Activated naive CD4-positive, alpha-beta T cell treated with anti-CD3 and anti-CD28 coated beads, Interleukin-2, amount 10 ng/mL, durations not matched to agents 7 days and 5 days (primary cell): ENCODE results near the gene EFR3B.
A peak's percentile ranks its signal among the peaks of the same experiment; 100 is the strongest.
"Not testable (repeated sequence)": the region's sequence is repeated elsewhere in the genome, so short reads cannot be mapped to it uniquely, and the experiment has no call there.

Experiments used
- CTCF ChIA-PET: fragments of 350-600 bp; sonication (Branson Sonifier 250); formaldehyde crosslinking; loops from one replicate; lab custom pipeline; 2021; ENCODE audit warnings: antibody characterized with exemption; lab: Charles Lee
- DNase-seq: peaks from one replicate; pipeline ENCODE4 v3.0.0-alpha.2; 2020
- H3K27ac Mint-ChIP-seq: one replicate; pipeline ENCODE4 v1.8.0; 2021; ENCODE audit warnings: mild to moderate bottlenecking, moderate library complexity, mixed read lengths
- H3K27me3 Mint-ChIP-seq: one replicate; pipeline ENCODE4 v1.8.0; 2021; ENCODE audit warnings: mild to moderate bottlenecking, mixed read lengths
- H3K36me3 Mint-ChIP-seq: one replicate; pipeline ENCODE4 v1.8.0; 2021; ENCODE audit warnings: mixed read lengths
- H3K4me1 Mint-ChIP-seq: one replicate; pipeline ENCODE4 v1.8.0; 2021; ENCODE audit warnings: mixed read lengths
- H3K4me3 Mint-ChIP-seq: one replicate; pipeline ENCODE4 v1.8.0; 2021; ENCODE audit warnings: mild to moderate bottlenecking, moderate library complexity, mixed read lengths
- H3K9me3 Mint-ChIP-seq: one replicate; pipeline ENCODE4 v1.8.0; 2021; ENCODE audit warnings: mixed read lengths

The EFR3B gene, protein sequence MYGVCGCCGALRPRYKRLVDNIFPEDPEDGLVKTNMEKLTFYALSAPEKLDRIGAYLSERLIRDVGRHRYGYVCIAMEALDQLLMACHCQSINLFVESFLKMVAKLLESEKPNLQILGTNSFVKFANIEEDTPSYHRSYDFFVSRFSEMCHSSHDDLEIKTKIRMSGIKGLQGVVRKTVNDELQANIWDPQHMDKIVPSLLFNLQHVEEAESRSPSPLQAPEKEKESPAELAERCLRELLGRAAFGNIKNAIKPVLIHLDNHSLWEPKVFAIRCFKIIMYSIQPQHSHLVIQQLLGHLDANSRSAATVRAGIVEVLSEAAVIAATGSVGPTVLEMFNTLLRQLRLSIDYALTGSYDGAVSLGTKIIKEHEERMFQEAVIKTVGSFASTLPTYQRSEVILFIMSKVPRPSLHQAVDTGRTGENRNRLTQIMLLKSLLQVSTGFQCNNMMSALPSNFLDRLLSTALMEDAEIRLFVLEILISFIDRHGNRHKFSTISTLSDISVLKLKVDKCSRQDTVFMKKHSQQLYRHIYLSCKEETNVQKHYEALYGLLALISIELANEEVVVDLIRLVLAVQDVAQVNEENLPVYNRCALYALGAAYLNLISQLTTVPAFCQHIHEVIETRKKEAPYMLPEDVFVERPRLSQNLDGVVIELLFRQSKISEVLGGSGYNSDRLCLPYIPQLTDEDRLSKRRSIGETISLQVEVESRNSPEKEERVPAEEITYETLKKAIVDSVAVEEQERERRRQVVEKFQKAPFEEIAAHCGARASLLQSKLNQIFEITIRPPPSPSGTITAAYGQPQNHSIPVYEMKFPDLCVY

DNA sequence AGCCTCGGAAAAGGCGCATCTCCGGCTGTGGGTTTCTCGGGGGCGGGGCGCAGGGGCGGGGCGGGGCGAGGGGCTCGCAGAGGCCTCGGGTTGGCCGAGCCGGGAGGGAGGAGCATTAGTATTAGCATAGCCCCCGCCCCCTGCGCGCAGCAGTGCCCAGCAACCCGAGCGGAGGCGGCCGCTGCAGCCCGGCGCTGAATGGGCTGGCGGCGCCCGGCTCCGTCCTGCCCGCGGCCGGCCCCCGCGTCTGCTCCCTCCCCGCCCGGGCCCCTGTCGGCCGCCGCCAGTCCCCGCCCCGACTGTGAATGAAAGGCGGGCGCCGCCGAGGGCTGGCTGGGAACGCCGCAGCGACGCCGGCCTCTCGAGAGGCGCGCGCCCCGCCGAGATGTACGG, at the start of gene EFR3B:
TSS of gene EFR3B (plus strand) at position 149 of the 393 bp plus-strand sequence. CDS start at position 386, 237 bp downstream.
- peak within 1 kb of the TSS; percentile 75 for H3K4me3 Mint-ChIP-seq
- H3K9me3 Mint-ChIP-seq = no peaks in the 10 kb centered on the region
- H3K4me1 Mint-ChIP-seq = peaks cover 31% of the 10 kb centered on the region
- CTCF ChIA-PET = no interaction called here
- no peaks in the 10 kb centered on the region for H3K36me3 Mint-ChIP-seq
- H3K27ac Mint-ChIP-seq = no peak within 1 kb of the TSS
- H3K27me3 Mint-ChIP-seq = peaks cover 72% of the 10 kb centered on the region
- peak; percentile 95 for DNase-seq

DNA sequence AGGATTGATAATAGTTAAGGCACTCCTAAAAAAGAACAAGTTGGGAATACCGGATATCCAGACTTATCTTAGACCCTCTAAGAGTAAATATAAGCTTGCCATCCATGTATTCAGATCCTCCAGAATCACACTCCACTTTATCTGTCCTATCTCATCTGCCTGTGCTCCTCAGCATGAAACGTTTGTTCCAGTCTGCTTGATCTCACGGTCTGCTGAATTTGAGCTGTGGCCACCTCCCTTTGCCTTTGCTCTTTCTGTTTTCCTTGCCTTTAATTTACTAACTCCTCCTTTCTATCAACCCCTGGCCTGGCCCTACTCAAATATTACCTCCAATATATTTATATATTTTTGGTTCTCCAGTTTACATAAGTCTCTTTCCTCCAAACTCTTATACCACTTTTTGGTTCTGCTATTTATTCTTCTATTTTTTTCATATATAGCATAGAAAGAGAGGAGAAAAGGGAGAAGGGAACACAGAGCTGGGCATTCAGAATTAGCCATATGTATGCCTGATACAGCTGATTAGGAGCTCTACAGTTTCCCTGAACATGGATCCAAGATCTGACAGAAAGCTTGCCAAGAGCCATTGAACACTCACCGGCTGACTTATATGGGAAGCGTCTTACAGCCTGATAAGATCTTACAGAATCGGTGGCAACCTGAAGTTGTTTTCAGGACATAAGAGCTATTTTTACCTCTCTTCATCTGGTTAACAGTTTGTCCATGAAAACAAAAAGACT, 48.3 kb upstream of the EFR3B start:
- H3K9me3 Mint-ChIP-seq = no peaks in the 10 kb centered on the region

DNA sequence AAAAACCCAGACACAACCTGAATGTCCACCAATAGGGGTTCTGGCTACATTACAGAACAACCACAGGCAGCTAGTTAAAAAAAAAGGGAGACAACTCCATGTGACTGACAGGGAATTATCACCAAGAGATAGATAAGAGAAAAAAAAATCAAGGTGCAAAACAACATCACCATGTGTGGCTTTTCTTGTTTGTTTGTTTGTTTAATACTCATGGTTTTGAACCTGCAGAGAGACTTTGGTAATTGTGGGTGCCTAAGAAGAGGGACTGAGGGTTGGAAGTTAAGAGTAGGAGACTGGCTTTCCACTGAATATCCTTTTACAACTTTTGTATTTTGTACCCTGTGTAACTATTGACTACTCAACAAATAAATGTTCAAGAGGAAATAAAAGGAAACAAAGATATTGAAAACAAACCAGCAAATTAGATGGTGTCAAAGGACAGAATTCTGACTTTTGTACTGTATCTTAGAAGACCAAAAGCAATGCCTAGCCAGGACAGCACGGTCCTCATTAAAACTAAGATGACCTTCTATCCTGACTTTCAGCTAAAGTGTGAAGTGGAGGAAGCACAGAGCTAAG, 47.6 kb upstream of the EFR3B start:
- DNase-seq = no peak
- Mint-ChIP-seq H3K9me3 (no peaks in the 10 kb centered on the region), H3K4me3 (no peak overlapping the region), H3K27ac (no peak overlapping the region), H3K27me3 (peaks cover 28% of the 10 kb centered on the region), H3K36me3 (no peaks in the 10 kb centered on the region), H3K4me1 (no peaks in the 10 kb centered on the region)
- CTCF ChIA-PET = no interaction called here

More for the DNA sequence above, 48.3 kb upstream of the EFR3B start:
- Mint-ChIP-seq H3K4me3 (no peak overlapping the region), H3K4me1 (no peaks in the 10 kb centered on the region), H3K27ac (no peak overlapping the region), H3K36me3 (no peaks in the 10 kb centered on the region), H3K27me3 (peaks cover 33% of the 10 kb centered on the region)
- DNase-seq = no peak
- CTCF ChIA-PET = no interaction called here

DNA sequence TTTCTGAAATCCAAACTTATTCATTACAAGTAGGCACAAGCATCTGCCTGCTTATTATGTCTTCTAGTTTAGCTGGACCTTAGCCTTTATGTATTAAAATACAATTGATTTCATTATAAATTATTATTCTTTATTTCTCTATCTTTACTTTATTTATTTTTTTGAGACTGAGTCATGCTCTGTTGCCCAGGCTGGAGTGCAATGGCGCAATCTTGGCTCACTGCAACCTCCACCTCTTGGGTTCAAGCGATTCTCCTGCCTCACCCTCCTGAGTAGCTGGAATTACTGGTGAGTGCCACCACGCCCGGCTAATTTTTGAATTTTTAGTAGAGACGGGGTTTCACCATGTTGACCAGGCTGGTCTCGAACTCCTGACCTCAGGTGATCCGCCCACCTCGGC, 42.8 kb upstream of the EFR3B start:
- H3K4me3 Mint-ChIP-seq, H3K27ac Mint-ChIP-seq, H3K4me1 Mint-ChIP-seq, H3K36me3 Mint-ChIP-seq, CTCF ChIA-PET, H3K9me3 Mint-ChIP-seq, DNase-seq: not testable (repeated sequence)
- H3K27me3 Mint-ChIP-seq = peaks cover 19% of the 10 kb centered on the region

DNA sequence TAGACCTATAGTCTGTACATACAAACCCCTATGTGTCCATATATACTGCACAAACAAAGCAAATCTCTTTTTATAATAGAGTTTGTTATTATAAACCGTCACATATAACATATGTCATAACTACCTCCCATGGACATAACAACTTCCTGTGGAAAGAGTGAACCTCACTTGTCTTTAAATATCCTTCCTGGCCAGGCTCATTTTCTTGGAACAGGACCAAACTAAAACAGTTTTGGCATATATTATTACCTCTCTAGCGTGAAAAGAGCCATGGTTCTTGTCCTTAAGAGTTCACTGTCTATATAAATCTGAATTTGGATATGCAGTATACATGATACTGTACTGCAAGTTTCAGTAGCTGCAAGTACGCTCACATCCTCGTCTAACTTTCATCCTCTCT, 41.8 kb upstream of the EFR3B start:
- Mint-ChIP-seq H3K9me3 (no peaks in the 10 kb centered on the region), H3K4me3 (no peak overlapping the region), H3K4me1 (no peaks in the 10 kb centered on the region), H3K36me3 (no peaks in the 10 kb centered on the region), H3K27ac (no peak overlapping the region), H3K27me3 (peaks cover 15% of the 10 kb centered on the region)
- no peak for DNase-seq
- CTCF ChIA-PET = no interaction called here

DNA sequence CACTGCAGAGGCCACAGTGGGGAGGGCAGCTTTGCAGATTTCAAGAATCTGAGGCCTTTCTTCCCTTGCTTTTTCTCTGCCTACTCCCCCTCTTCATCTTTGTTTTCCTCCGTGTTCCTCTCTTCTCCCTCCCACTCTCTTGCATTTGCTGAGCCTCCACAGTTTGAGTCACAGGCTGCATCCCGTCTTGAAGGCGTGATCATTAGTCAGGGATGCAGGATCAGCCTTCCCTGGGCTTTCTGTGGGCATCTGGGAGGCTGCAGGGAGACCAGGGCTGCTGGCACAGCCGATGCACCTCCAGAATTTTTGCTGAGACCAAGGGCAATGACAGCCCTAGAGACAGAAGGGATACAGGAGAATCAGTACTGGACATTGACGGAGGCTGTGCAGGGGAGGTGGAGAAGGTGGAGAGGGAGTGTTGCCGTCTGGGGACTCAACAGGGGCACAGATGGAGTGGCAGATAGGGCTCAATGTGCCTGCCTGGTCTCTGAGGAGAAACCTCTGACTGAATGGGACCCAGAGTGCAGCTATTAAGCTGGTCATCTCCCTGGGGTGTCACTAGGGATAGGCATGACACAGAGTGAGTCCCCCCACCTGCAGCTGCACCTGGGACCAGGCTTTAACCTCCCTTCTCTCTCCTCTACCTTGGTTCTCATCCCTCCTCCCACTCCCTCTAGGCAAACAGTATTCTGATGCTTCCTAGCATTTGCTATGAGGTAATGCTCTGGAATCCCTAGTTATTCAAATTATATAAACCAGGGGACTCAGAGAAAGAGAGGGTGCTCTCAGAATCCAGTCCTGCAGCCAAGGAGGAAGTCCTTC, 41.2 kb upstream of the EFR3B start:
- no peak for DNase-seq
- CTCF ChIA-PET = no interaction called here
- Mint-ChIP-seq H3K36me3 (no peaks in the 10 kb centered on the region), H3K4me1 (no peaks in the 10 kb centered on the region), H3K27me3 (peaks cover 15% of the 10 kb centered on the region), H3K4me3 (no peak overlapping the region), H3K9me3 (no peaks in the 10 kb centered on the region), H3K27ac (no peak overlapping the region)

DNA sequence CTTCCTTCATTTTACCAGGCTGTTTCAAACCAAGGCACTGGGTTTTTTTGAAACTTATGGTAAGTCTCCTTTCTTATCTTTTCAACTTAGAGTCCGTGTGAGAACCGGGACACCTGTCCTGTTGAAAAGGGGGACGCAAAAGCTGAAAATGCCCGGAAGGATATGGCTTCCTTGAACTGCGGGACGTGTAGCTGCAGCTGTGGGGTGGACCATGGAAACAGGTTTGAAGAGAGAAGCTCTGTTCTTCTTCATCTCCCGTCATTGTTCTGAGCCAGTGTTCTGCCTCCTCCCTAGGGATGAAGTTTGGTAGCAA, 40.6 kb upstream of the EFR3B start:
- Mint-ChIP-seq H3K9me3 (no peaks in the 10 kb centered on the region), H3K36me3 (no peaks in the 10 kb centered on the region), H3K27ac (no peak overlapping the region), H3K4me3 (no peak overlapping the region), H3K27me3 (peaks cover 15% of the 10 kb centered on the region), H3K4me1 (no peaks in the 10 kb centered on the region)
- DNase-seq = no peak
- CTCF ChIA-PET = no interaction called here

DNA sequence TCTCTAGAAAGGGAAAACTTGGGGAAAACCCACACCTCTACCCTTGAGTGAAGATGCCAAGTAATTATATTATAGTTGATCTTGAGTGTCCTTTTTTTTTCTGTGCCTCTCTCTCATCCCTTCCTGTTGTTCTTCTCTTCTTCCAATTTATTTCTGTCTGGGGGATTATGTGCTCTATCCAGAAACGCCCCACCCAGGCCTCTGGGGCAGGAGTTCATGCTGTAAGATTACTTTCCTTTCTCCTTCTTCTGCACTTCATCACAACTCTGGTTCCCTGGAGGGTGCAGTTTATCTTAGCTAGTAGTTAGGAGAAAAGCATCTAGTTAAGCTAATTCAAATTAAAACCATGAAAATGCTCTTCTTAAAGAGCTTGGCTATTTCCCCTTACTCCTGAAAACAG, 39.8 kb upstream of the EFR3B start:
- no peaks in the 10 kb centered on the region for H3K36me3 Mint-ChIP-seq
- no peaks in the 10 kb centered on the region for H3K4me1 Mint-ChIP-seq
- H3K9me3 Mint-ChIP-seq = no peaks in the 10 kb centered on the region
- no peak for DNase-seq
- no peak overlapping the region for H3K4me3 Mint-ChIP-seq
- H3K27ac Mint-ChIP-seq = no peak overlapping the region
- CTCF ChIA-PET = interaction anchor here (0.6 kb wide), 1 partner anchor 78 kb away, joined by 3 read pairs; no protein-coding TSS in a partner anchor
- H3K27me3 Mint-ChIP-seq = peaks cover 15% of the 10 kb centered on the region

DNA sequence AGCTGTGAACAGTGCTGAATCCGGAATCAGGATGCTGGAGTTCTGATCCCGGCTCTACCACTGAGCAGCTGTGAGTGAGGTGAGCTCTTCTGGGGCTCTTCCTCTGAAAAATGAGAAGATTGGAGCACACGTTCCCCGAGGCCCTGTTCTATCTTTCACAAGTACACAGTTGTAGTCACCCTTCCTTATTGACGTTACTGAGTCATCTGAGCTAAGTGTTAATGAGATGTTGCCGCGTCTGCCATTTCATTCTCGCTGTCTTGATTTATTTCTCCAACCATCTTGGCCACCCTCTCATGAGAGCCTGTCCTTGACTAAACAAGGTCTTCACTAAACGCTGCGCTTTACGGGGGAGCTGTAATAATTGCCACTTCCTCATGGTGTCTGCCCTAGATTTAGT, 31.9 kb upstream of the EFR3B start:
- CTCF ChIA-PET = interaction anchor here (1.2 kb wide), 1 partner anchor 327 kb away, joined by 3 read pairs; no protein-coding TSS in a partner anchor
- Mint-ChIP-seq H3K4me1 (no peaks in the 10 kb centered on the region), H3K27ac (no peak overlapping the region)

DNA sequence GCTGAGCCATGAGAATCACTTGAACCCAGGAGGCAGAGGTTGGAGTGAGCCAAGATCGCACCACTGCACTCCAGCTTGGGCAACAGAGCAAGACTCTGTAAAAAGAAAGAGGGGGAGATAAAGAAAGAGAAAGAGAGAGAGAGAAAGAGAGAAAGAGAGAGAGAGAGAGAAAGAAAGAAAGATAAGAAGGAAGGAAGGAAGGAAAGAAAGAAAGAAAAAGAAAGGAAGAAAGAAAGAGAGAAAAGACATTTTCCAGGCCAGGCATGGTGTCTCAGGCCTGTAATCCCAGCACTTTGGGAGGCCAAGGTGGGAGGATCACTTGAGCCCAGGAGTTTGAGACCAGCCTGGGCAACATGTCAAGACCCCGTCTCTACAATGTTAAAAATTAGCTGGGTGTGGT, 30.5 kb upstream of the EFR3B start:
- H3K27me3 Mint-ChIP-seq, CTCF ChIA-PET, H3K4me1 Mint-ChIP-seq, DNase-seq, H3K4me3 Mint-ChIP-seq, H3K36me3 Mint-ChIP-seq, H3K27ac Mint-ChIP-seq, H3K9me3 Mint-ChIP-seq: not testable (repeated sequence)

More for the DNA sequence above, 31.9 kb upstream of the EFR3B start:
- H3K4me3 Mint-ChIP-seq = no peak overlapping the region
- peaks cover 4% of the 10 kb centered on the region for H3K27me3 Mint-ChIP-seq
- DNase-seq = no peak
- H3K9me3 Mint-ChIP-seq = no peaks in the 10 kb centered on the region
- no peaks in the 10 kb centered on the region for H3K36me3 Mint-ChIP-seq

DNA sequence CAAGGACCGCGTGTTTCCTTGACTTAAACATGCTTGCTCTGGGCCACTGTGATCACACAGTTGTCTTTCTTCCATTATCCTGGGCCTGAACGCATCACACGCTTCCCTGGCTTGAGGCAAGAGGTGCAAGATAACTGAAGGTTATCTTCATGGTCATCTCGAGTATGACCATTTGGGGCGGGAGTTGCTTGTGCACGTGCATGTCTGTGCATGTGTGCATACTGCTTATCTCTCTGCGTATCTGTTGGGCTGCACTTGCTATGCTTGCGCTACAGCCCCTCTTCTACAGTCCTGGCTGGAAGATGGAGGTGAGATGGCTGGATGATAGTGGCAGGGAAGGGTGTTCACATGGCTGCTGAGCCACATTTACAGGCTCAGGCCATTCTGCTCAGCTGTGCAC, 27.2 kb upstream of the EFR3B start:
- Mint-ChIP-seq H3K4me3 (no peak overlapping the region), H3K4me1 (no peaks in the 10 kb centered on the region), H3K9me3 (no peaks in the 10 kb centered on the region), H3K27ac (no peak overlapping the region), H3K36me3 (no peaks in the 10 kb centered on the region), H3K27me3 (peaks cover 9% of the 10 kb centered on the region)
- DNase-seq = no peak
- CTCF ChIA-PET = no interaction called here

DNA sequence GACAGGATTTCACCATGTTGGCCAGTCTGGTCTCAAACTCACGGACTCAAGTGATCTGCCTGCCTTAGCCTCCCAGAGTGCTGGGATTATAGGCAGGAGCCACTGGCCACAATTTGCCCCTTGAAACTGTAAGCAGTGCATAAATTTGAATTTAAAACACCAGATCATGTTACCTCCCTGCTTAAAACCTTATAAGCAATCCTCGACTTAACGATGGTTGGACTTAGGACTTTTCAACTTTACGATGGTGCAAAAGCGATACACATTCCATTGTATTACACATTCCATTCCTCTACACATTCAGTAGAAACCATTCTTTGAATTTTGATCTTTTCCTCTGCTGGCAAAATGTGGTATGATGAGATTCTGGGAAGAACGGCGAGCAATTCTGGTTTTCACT, 23.2 kb upstream of the EFR3B start:
- H3K9me3 Mint-ChIP-seq = no peaks in the 10 kb centered on the region
- H3K27me3 Mint-ChIP-seq = peaks cover 13% of the 10 kb centered on the region
- no peak for DNase-seq
- CTCF ChIA-PET = no interaction called here
- H3K4me3 Mint-ChIP-seq = no peak overlapping the region
- H3K27ac Mint-ChIP-seq = no peak overlapping the region
- no peaks in the 10 kb centered on the region for H3K36me3 Mint-ChIP-seq
- H3K4me1 Mint-ChIP-seq = no peaks in the 10 kb centered on the region

DNA sequence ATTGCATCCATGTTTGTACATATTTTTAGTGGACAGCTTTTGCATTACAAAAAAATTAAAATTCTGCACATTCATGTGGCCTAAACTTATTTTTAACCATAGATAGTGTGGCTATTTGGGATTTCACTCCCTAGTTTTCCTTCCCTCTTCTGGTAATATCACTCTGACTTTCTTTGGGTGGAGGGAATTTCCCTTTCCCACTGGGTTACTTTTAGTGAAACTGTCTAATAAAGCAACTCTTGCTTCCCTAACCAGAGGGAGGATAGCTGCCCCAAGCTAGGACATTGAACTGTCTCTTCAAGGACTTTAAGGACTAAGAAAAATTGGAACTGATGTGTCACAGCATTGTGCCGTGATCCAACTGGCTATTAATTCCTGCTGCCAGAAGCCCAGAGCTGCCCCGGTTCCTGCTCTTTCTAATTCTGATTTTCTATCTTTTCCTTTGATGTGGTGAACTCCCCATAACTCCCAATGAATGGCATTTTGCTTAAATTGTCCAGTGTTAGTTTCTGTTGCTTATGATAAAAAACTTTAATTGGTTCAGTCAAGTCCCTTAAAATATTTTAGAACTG, 20.0 kb upstream of the EFR3B start:
- H3K4me1 Mint-ChIP-seq = no peaks in the 10 kb centered on the region
- H3K36me3 Mint-ChIP-seq = no peaks in the 10 kb centered on the region
- no peak overlapping the region for H3K4me3 Mint-ChIP-seq
- no peak for DNase-seq
- CTCF ChIA-PET = no interaction called here
- H3K27ac Mint-ChIP-seq = no peak overlapping the region
- H3K9me3 Mint-ChIP-seq = no peaks in the 10 kb centered on the region
- H3K27me3 Mint-ChIP-seq = peaks cover 21% of the 10 kb centered on the region
